Smooth muscle cell (in vitro differentiated cells): ENCODE data around the gene GABPB2. TPM values are rescaled to one million over a fixed set of nuclear protein-coding genes. Genes with fewer than 3 reads are reported as not detected.

Experiments used
- DNase-seq: peaks from one replicate; lab custom pipeline; 2025; ENCODE audit not compliant: unreplicated experiment; lab: John Stamatoyannopoulos, UW
- H2AFZ ChIP-seq: fragments of 200-600 bp; sonication (generic); 2 replicates; pipeline ENCODE4 v1.6.0; 2016; ENCODE audit warnings: antibody characterized with exemption, low read depth, mild to moderate bottlenecking
- H3F3A ChIP-seq: fragments of 200-600 bp; sonication (generic); 2 replicates; pipeline ENCODE4 v1.6.0; 2017; ENCODE audit warnings: antibody characterized with exemption, low read depth
- H3K27ac ChIP-seq: fragments of 200-600 bp; sonication (generic); 2 replicates; pipeline ENCODE4 v1.5.1; 2016; ENCODE audit warnings: low read depth, mild to moderate bottlenecking
- H3K27me3 ChIP-seq: fragments of 200-600 bp; sonication (generic); 2 replicates; pipeline ENCODE4 v1.6.1; 2016; ENCODE audit warnings: low read depth, mild to moderate bottlenecking
- H3K36me3 ChIP-seq: fragments of 200-600 bp; sonication (generic); 2 replicates; pipeline ENCODE4 v1.5.1; 2016; ENCODE audit warnings: low read depth
- H3K4me1 ChIP-seq: fragments of 200-600 bp; sonication (generic); 2 replicates; pipeline ENCODE4 v1.5.1; 2016; ENCODE audit warnings: low read depth
- H3K4me2 ChIP-seq: fragments of 200-600 bp; sonication (generic); 2 replicates; pipeline ENCODE4 v1.6.0; 2016; ENCODE audit warnings: mild to moderate bottlenecking
- H3K4me3 ChIP-seq: fragments of 200-600 bp; sonication (generic); 2 replicates; pipeline ENCODE4 v1.5.1; 2016; ENCODE audit warnings: mild to moderate bottlenecking
- H3K79me2 ChIP-seq: fragments of 200-600 bp; sonication (generic); 2 replicates; pipeline ENCODE4 v1.6.0; 2016; ENCODE audit warnings: low read depth, mild to moderate bottlenecking
- H3K9ac ChIP-seq: fragments of 200-600 bp; sonication (generic); 2 replicates; pipeline ENCODE4 v1.6.0; 2016; ENCODE audit warnings: low read depth
- H3K9me3 ChIP-seq: fragments of 200-600 bp; sonication (generic); replicated peaks from 2 replicates; pipeline ENCODE4 v1.5.1; 2016; ENCODE audit warnings: low read depth
- H4K20me1 ChIP-seq: fragments of 200-600 bp; sonication (generic); 2 replicates; pipeline ENCODE4 v1.6.0; 2016; ENCODE audit warnings: low read depth
- WGBS: methylation state at CpG from one replicate; pipeline ENCODE4 v1.1.7; 2016; ENCODE audit warnings: low lambda C conversion rate; 5-methylcytosine and 5-hydroxymethylcytosine counted together
- polyA plus RNA-seq: library from polyadenylated mRNA; unstranded; fragments of >200 nt; fragmentation: Nextera tagmentation; extraction: Ambion mirVana; gene quantifications from 2 replicates; pipeline ENCODE4 v1.2.1, GENCODE V29; 2016
- total RNA-seq: library from RNA; depleted of rRNA; stranded (reverse); fragments of >200 nt; gene quantifications from 2 replicates; pipeline ENCODE4 v1.2.3, GENCODE V29; 2014
- TF ChIP-seq, protein P1 (sequence below): fragments of 200-600 bp; sonication (generic); IDR thresholded peaks from 2 replicates; pipeline ENCODE4 v1.5.1; 2017; ENCODE audit warnings: borderline replicate concordance, mild to moderate bottlenecking, antibody characterized with exemption; ENCODE audit not compliant: insufficient read depth, poor library complexity, severe bottlenecking

Gene GABPB2
- total and polyA plus RNA-seq, 2 experiments from 2014 or later = 1.3 to 3.6 TPM

GRCh38 chr1:151032164-151032563, 38.4 kb upstream of the GABPB2 start:
- H3K27ac ChIP-seq = no peak overlapping the region
- TF ChIP-seq, protein P1, sequence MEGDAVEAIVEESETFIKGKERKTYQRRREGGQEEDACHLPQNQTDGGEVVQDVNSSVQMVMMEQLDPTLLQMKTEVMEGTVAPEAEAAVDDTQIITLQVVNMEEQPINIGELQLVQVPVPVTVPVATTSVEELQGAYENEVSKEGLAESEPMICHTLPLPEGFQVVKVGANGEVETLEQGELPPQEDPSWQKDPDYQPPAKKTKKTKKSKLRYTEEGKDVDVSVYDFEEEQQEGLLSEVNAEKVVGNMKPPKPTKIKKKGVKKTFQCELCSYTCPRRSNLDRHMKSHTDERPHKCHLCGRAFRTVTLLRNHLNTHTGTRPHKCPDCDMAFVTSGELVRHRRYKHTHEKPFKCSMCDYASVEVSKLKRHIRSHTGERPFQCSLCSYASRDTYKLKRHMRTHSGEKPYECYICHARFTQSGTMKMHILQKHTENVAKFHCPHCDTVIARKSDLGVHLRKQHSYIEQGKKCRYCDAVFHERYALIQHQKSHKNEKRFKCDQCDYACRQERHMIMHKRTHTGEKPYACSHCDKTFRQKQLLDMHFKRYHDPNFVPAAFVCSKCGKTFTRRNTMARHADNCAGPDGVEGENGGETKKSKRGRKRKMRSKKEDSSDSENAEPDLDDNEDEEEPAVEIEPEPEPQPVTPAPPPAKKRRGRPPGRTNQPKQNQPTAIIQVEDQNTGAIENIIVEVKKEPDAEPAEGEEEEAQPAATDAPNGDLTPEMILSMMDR = no peak
- DNase-seq = no peak
- H3K9ac ChIP-seq = no peak overlapping the region
- H3K79me2 ChIP-seq = no peaks in the 10 kb centered on the region
- H3K36me3 ChIP-seq = peaks cover 5% of the 10 kb centered on the region
- H3F3A ChIP-seq = no peaks in the 10 kb centered on the region
- H3K9me3 ChIP-seq = no peaks in the 10 kb centered on the region
- H3K27me3 ChIP-seq = no peaks in the 10 kb centered on the region
- no peak overlapping the region for H3K4me3 ChIP-seq
- no peaks in the 10 kb centered on the region for H4K20me1 ChIP-seq
- 99% methylated on average over 8 of the region's 8 CpGs for WGBS
- H3K4me2 ChIP-seq = no peak overlapping the region
- H2AFZ ChIP-seq = no peak overlapping the region
- no peaks in the 10 kb centered on the region for H3K4me1 ChIP-seq

- Histone ChIP-seq H3K4me1 (no peaks in the 10 kb centered on the region), H4K20me1 (no peaks in the 10 kb centered on the region), H3K79me2 (no peaks in the 10 kb centered on the region), H3K36me3 (peaks cover 5% of the 10 kb centered on the region), H3K27ac (no peak overlapping the region), H3K4me2 (no peak overlapping the region), H2AFZ (no peak overlapping the region), H3K27me3 (no peaks in the 10 kb centered on the region), H3K4me3 (no peak overlapping the region), H3K9me3 (no peaks in the 10 kb centered on the region), H3F3A (no peaks in the 10 kb centered on the region), H3K9ac (no peak overlapping the region)
- TF ChIP-seq, protein P1 = no peak
- DNase-seq = no peak
- 89% methylated on average over 3 of the region's 3 CpGs for WGBS
Measured at GRCh38 chr1:151035167-151035566, 35.4 kb upstream of the GABPB2 start.

- H3K27me3 ChIP-seq = no peaks in the 10 kb centered on the region
- no peaks in the 10 kb centered on the region for H4K20me1 ChIP-seq
- H3K79me2 ChIP-seq = no peaks in the 10 kb centered on the region
- H3F3A ChIP-seq = no peaks in the 10 kb centered on the region
- H3K9me3 ChIP-seq = no peaks in the 10 kb centered on the region
- H3K4me2 ChIP-seq = no peak within 1 kb of the TSS
- H3K36me3 ChIP-seq = peaks cover 5% of the 10 kb centered on the region
- TF ChIP-seq, protein P1 = no peak
- peak within 1 kb of the TSS; percentile 10 for H3K27ac ChIP-seq
- H2AFZ ChIP-seq = no peak within 1 kb of the TSS
- 44% methylated on average over 2 of the region's 2 CpGs for WGBS
- no peak within 1 kb of the TSS for H3K9ac ChIP-seq
- no peak for DNase-seq
- H3K4me1 ChIP-seq = no peaks in the 10 kb centered on the region
- no peak within 1 kb of the TSS for H3K4me3 ChIP-seq
Measured at GRCh38 chr1:151036356-151036755, 34.2 kb upstream of the GABPB2 start, which contains the start of gene BNIPL. Gene BNIPL, plus strand, starts transcription at chr1:151036586. Its CDS starts 140 bp downstream, at chr1:151036726.

DNA sequence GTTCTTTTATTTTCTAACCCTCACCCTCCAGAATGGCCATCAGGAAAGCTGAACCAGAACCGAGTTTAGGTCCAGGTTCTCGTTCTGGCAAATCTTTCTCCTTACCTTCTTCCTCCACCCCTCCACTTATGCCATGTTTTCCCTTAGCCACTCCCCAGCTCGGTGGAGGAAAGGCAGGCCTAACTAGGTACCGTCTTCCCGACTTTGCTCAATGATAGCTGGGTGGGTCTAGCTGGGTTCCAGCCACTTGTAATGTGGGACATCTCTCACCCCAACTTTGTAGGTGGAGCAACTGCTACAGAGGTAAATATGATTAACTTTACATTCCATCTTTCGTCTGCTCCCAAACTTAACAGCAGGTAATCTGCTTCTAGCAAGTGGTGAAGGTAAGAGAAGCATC, 33.5 kb upstream of the GABPB2 start:
- WGBS = 83% methylated on average over 6 of the region's 6 CpGs
- Histone ChIP-seq H3K27ac (no peak overlapping the region), H3K4me1 (no peaks in the 10 kb centered on the region), H4K20me1 (no peaks in the 10 kb centered on the region), H3K9me3 (no peaks in the 10 kb centered on the region), H2AFZ (no peak overlapping the region), H3K9ac (no peak overlapping the region), H3K27me3 (no peaks in the 10 kb centered on the region), H3K36me3 (peaks cover 5% of the 10 kb centered on the region), H3F3A (no peaks in the 10 kb centered on the region), H3K4me3 (no peak overlapping the region), H3K79me2 (no peaks in the 10 kb centered on the region), H3K4me2 (no peak overlapping the region)
- TF ChIP-seq, protein P1 = no peak
- no peak for DNase-seq
